Measurements from ENCODE around the gene GPC5. TPM values are rescaled to one million over a fixed set of nuclear protein-coding genes. Genes with fewer than 3 reads are reported as not detected.
"Not testable (repeated sequence)": the region's sequence is repeated elsewhere in the genome, so short reads cannot be mapped to it uniquely, and the experiment has no call there.

The GPC5 gene
- total RNA-seq, 1 donor from 2014 or later: 0.24 TPM

DNA sequence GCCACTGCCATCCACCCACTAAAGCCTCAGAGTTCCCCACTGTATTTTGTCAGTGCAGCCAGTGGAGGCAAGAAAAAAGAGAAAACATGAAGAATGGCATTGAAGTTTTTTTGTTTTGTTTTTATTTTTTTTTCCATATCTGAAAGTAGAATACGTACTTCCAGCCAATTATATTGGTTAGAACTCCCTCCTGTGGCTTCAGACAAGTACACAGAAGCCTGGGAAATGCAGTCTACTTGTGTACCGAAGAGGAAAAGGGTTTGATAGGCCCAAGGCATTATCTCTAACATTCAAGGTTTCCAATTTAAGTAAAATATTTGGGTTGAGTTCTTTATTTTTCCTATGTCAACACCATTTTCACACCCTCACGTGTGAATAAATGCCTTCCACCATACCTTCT lies 1131.9 kb downstream of the GPC5 start:
- CTCF ChIA-PET: no interaction called here
- POLR2A ChIA-PET: no interaction called here
- ATAC-seq (ENCODE audit: low read depth): no peak
- Mint-ChIP-seq H3K27me3 (no peaks in the 10 kb centered on the region), H3K4me1 (no peaks in the 10 kb centered on the region), H3K27ac (no peak overlapping the region), H3K36me3 (ENCODE audit: low read depth) (no peaks in the 10 kb centered on the region), H3K9me3 (peaks cover 5% of the 10 kb centered on the region), H3K4me3 (no peak overlapping the region)
- DNase-seq: no peak
- intact Hi-C loops (cut with micrococcal nuclease): no loop called here
- TF ChIP-seq, protein P1, sequence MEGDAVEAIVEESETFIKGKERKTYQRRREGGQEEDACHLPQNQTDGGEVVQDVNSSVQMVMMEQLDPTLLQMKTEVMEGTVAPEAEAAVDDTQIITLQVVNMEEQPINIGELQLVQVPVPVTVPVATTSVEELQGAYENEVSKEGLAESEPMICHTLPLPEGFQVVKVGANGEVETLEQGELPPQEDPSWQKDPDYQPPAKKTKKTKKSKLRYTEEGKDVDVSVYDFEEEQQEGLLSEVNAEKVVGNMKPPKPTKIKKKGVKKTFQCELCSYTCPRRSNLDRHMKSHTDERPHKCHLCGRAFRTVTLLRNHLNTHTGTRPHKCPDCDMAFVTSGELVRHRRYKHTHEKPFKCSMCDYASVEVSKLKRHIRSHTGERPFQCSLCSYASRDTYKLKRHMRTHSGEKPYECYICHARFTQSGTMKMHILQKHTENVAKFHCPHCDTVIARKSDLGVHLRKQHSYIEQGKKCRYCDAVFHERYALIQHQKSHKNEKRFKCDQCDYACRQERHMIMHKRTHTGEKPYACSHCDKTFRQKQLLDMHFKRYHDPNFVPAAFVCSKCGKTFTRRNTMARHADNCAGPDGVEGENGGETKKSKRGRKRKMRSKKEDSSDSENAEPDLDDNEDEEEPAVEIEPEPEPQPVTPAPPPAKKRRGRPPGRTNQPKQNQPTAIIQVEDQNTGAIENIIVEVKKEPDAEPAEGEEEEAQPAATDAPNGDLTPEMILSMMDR (IDR thresholded peaks at IDR 0.05): no peak

DNA sequence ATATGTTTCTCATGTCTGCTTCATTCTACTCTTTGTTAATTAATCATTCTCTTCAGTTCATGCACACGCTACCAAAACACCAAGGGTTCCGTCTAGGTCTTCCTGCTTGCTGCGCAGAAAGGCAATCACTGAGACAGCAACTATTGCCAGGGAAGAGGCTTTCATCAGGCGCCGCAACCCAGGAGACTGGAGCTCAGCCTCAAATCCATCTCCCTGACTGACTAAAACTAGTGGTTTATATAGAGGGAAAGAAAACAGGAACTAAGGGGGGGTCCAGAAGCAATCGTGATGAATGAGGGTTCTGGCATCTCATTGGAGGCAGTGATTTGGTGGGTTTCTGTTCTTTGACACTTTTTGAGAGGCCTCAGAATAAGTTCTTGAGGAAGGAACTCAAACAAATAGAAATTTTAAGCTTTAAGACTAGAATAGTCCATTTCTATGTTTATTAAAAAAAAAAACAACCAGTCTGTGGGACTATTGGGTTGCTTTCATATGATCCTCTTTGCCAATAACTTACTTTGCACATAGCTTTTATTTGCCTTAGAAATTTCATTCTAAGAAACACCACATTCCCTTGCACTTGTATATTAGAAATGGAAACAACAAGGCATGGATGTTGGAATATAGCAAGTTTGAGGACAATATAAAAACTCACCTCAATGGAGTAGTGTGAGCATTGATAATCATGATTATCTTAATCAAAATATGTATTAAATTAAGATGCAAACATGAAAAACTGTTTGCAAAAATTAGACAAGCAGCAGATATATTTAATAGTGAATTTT lies 1137.0 kb downstream of the GPC5 start:
- POLR2A ChIA-PET: no interaction called here
- no peak for ATAC-seq (ENCODE audit: low read depth)
- H3K27ac Mint-ChIP-seq: no peak overlapping the region
- TF ChIP-seq, protein P1 (IDR thresholded peaks at IDR 0.05): no peak
- DNase-seq: no peak
- H3K9me3 Mint-ChIP-seq: peaks cover 5% of the 10 kb centered on the region
- CTCF ChIA-PET: no interaction called here
- intact Hi-C loops (cut with micrococcal nuclease): no loop called here
- no peaks in the 10 kb centered on the region for H3K4me1 Mint-ChIP-seq
- H3K36me3 Mint-ChIP-seq (ENCODE audit: low read depth): no peaks in the 10 kb centered on the region
- H3K27me3 Mint-ChIP-seq: no peaks in the 10 kb centered on the region
- H3K4me3 Mint-ChIP-seq: no peak overlapping the region

DNA sequence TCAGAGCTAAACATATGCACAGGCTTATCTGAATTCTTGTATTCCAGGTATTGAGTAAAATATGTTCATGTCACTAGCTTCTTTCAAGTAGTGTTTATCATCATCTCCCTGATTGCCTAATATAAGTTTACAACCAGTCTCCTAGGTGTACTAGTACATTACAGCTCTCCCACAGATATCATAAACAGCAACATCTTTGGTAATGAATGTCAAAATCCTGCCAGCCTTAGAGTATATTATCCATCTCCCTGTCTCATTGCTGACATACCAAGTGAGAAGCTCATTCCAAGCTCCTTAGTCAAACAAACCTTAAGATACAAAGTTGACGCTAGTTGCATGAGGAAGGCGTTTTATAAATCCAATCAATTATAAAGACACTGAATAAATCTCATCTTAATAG lies 1139.0 kb downstream of the GPC5 start:
- Mint-ChIP-seq H3K4me3 (no peak overlapping the region), H3K4me1 (no peaks in the 10 kb centered on the region), H3K27ac (no peak overlapping the region), H3K36me3 (ENCODE audit: low read depth) (no peaks in the 10 kb centered on the region), H3K27me3 (no peaks in the 10 kb centered on the region), H3K9me3 (peaks cover 9% of the 10 kb centered on the region)
- DNase-seq: no peak
- intact Hi-C loops (cut with micrococcal nuclease): no loop called here
- ChIA-PET POLR2A (no interaction called here), CTCF (no interaction called here)
- no peak for ATAC-seq (ENCODE audit: low read depth)
- TF ChIP-seq, protein P1 (IDR thresholded peaks at IDR 0.05): no peak

DNA sequence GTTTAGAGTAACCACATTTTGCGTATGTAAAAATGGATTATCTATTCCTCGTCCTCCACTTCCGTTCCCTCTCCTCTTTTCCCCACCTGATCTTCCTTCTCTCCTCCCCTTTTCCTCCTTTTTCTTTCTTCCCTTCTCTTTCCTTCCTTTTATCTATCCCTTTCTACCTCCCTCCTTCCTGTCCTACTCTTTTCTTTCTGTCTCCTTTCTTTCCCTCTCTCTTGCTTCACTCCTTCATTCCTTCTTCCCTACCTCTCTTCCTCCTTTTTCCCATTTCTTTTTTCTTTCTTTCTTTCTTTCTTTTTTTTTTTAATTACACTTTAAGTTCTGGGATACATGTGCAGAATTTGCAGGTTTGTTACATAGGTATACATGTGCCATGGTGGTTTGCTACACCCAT lies 1139.7 kb downstream of the GPC5 start:
- no peaks in the 10 kb centered on the region for H3K27me3 Mint-ChIP-seq
- H3K27ac Mint-ChIP-seq: no peak overlapping the region
- intact Hi-C loops (cut with micrococcal nuclease): no loop called here
- no peak overlapping the region for H3K4me3 Mint-ChIP-seq
- no peaks in the 10 kb centered on the region for H3K4me1 Mint-ChIP-seq
- DNase-seq: no peak
- POLR2A ChIA-PET: no interaction called here
- CTCF ChIA-PET: no interaction called here
- ATAC-seq (ENCODE audit: low read depth): no peak
- H3K36me3 Mint-ChIP-seq (ENCODE audit: low read depth): no peaks in the 10 kb centered on the region
- TF ChIP-seq, protein P1 (IDR thresholded peaks at IDR 0.05): no peak
- H3K9me3 Mint-ChIP-seq: peaks cover 7% of the 10 kb centered on the region

DNA sequence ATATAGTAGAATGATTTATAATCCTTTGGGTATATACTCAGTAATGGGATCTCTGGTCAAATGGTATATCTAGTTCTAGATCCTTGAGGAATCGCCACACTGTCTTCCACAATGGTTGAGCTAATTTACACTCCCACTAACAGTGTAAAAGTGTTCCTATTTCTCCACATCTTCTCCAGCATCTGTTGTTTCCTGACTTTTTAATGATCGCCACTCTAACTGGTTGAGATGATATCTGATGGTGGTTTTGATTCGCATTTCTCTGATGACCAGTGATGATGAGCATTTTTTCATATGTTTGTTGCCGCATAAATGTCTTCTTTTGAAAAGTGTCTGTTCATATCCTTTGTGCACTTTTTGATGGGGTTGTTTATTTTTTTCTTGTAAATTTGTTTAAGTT lies 1140.7 kb downstream of the GPC5 start:
- H3K4me1 Mint-ChIP-seq; H3K9me3 Mint-ChIP-seq; H3K36me3 Mint-ChIP-seq (ENCODE audit: low read depth); CTCF ChIA-PET; H3K27me3 Mint-ChIP-seq; DNase-seq; intact Hi-C loops (cut with micrococcal nuclease); POLR2A ChIA-PET; H3K4me3 Mint-ChIP-seq; ATAC-seq (ENCODE audit: low read depth); H3K27ac Mint-ChIP-seq: not testable (repeated sequence)

DNA sequence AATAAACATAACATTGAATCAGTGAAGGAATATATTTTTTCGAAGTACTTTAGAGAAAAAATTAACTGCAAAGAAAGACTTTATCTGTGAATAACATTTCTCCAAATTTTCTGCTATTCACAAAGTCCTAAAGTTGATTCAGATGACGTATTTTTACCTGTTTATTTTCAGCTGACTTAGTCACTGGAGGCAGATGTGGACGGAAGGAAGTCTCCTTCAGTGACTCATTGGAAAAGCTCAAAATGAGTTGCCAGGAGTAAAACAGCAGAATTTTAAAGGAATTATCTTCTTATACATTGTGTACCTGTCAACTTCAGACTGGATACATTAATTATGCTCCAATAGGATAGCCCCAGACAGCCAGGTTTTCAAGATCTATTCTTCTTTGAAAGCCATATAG lies 1148.8 kb downstream of the GPC5 start:
- H3K27ac Mint-ChIP-seq: no peak overlapping the region
- H3K9me3 Mint-ChIP-seq: peaks cover 3% of the 10 kb centered on the region
- ChIA-PET POLR2A (no interaction called here), CTCF (no interaction called here)
- TF ChIP-seq, protein P1 (IDR thresholded peaks at IDR 0.05): no peak
- no peak overlapping the region for H3K4me3 Mint-ChIP-seq
- DNase-seq: no peak
- no peaks in the 10 kb centered on the region for H3K27me3 Mint-ChIP-seq
- no peaks in the 10 kb centered on the region for H3K4me1 Mint-ChIP-seq
- intact Hi-C loops (cut with micrococcal nuclease): no loop called here
- H3K36me3 Mint-ChIP-seq (ENCODE audit: low read depth): no peaks in the 10 kb centered on the region
- no peak for ATAC-seq (ENCODE audit: low read depth)
